ENCODE data around the gene UBE2Q2. TPM values are rescaled to one million over a fixed set of nuclear protein-coding genes. Genes with fewer than 3 reads are reported as not detected.
"Not testable (repeated sequence)": the region's sequence is repeated elsewhere in the genome, so short reads cannot be mapped to it uniquely, and the experiment has no call there.

Gene UBE2Q2
- 36.6 and 36.9 TPM in 2 replicates for total RNA-seq (2014; rRNA removed; shearing (Covaris generic))

GRCh38 chr15:75842722-75843677, at the start of gene UBE2Q2:
UBE2Q2 (plus strand) TSS chr15:75843447; CDS start chr15:75843667, 220 bp downstream.
- peak; percentile 35 for DNase-seq (ENCODE audit: low spot score)

- no peak for DNase-seq (ENCODE audit: low spot score)
Observed at GRCh38 chr15:75796321-75796720, 46.9 kb upstream of the UBE2Q2 start.

GRCh38 chr15:75797146-75797545, 46.1 kb upstream of the UBE2Q2 start:
- DNase-seq (ENCODE audit: low spot score) = not testable (repeated sequence)

- no peak for DNase-seq (ENCODE audit: low spot score)
Observed at GRCh38 chr15:75799190-75799589, 44.1 kb upstream of the UBE2Q2 start.

GRCh38 chr15:75800409-75800808, 42.8 kb upstream of the UBE2Q2 start:
- not testable (repeated sequence) for DNase-seq (ENCODE audit: low spot score)

- DNase-seq (ENCODE audit: low spot score) = peak; percentile 72
Observed at GRCh38 chr15:75801859-75802593, 41.2 kb upstream of the UBE2Q2 start.

DNA sequence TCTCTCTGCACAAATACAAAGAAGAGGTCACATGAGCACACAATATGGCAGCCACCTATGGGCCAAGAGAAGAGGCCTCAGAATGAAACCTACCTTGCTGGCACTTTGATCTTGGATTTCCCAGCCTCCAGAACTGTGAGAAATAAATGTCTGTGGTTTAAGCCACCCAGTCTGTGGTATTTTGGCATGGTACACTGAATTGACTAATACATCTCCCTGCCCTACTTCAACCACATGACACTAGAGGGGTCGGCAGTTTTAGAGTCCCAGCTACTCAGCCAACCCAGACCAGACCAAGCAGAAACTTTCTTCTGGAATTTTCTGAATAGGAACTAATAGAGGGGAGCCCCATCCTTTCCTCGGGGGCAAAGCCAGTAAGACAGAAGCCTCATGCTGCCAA, 35.8 kb upstream of the UBE2Q2 start:
- not testable (repeated sequence) for DNase-seq (ENCODE audit: low spot score)

DNA sequence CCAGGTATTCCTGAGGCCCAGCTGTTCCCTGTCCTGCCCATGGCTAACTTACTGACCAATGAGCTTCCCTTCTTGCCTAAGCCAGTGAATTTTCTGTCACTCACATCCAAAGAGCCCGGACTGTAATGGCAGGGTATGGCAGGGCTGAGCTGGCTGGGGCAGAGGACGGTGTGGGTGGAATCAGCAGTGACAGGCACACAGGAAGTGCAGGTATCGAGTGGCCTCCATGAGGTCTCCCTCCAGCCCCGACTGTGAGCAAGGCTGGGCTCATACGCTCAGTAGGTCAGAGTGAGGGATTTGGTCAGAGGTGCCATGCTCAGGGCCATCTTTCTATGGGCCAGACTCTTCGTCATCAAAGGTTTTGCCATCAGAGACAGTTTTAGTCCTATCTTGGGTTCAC, 35.2 kb upstream of the UBE2Q2 start:
- not testable (repeated sequence) for DNase-seq (ENCODE audit: low spot score)

DNA sequence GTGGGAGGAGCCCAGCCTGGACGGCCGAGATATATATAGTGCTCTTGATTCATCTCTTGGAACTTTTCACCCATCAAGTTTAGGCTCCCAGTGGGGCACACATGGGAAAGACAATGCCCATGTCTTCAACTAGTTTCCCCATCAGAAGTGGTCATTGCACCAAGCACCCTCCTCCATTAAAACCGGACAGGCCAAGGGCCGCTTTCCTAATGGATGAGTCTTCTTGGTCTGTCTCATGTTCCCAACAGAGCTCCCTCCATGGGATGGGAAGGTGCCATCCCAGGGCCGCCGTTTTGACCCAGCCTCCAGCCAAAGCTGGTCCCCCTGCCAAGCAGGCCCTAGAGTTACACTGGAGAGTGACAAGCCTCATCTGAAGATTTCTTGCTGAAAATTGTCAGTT, 34.7 kb upstream of the UBE2Q2 start:
- DNase-seq (ENCODE audit: low spot score) = no peak

GRCh38 chr15:75809986-75810750, 33.1 kb upstream of the UBE2Q2 start:
- peak; percentile 48 for DNase-seq (ENCODE audit: low spot score)

GRCh38 chr15:75810874-75811498, 32.3 kb upstream of the UBE2Q2 start:
- no peak for DNase-seq (ENCODE audit: low spot score)

GRCh38 chr15:75811626-75812025, 31.6 kb upstream of the UBE2Q2 start:
- DNase-seq (ENCODE audit: low spot score) = no peak

GRCh38 chr15:75814794-75815193, 28.5 kb upstream of the UBE2Q2 start:
- DNase-seq (ENCODE audit: low spot score) = no peak

DNA sequence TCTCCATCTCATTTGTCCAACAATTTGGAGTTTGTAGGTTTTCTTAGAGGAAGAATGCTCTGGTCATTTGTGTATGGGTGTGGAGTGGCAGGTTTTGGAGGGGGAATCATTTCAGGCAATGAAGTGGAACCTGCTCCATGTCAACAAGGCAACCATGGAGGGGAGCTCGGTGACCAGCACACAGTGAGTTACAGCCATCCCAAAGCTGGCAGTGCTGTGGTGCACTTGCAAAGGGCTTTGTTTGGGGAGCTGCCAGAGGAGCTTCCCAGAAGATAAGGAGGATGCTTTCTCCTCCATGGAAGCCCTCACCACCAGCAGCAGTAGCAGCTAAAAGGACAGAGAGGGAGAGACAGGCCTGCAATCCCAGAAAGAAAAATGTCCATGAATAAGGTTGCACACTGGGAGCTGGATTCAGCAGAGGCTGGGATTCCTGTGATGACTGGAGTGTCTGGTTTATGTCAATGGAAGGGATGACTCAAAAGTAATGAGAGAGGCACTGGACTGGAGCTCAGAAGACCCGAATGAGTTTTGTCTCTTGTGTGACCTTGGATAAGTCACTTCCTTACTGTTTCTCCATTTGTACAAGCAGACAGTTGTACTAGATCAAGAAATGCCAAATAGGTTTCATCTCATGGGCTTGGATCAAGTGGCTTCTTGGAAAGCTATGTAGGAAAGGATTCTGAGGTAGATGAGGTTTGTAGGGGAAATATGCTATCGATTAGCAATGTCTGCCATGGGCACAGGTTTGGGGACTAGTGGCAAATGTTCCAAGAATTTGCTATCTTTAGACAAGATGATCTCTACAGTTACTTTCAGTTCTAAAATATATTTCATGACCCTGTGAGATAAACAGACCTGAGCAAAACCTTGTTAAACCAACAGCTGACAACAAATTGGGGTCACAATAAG, 27.2 kb upstream of the UBE2Q2 start:
- DNase-seq (ENCODE audit: low spot score) = no peak

DNA sequence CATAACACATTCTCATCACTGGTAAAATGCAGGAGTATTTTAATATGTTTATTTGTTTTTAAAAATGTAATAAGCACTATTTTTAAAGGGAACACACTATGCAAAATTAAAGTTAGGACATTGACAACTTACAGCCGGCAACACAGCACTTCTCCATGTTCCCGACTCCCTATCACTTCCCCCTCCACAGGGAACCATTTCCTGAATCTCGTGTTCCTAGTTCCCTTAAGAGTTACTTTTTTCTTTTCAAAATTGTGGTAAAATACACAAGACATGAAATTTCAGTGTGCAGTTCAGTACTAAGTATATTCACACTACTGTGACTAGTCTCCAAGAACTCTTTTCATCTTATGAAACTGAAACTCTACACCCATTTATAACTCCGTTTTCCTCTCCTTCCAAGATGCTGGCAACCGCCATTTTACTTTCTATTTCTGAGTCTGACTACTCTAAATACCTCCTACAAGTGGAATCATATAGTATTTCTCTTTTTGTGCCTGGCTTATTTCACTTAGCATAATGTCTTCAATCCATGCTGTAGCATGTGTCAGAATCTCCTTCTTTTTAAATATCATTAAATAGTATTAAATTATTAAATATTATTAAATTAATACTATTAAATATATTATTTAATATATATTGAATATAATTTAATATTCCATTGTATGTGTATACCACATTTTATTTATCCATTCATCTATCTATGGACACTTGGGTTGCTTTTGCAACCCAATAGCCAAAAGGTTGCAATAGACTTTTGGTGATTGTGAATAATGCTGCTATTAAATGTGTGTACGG, 25.9 kb upstream of the UBE2Q2 start:
- DNase-seq (ENCODE audit: low spot score) = peak; percentile 34

GRCh38 chr15:75820206-75820605, 23.0 kb upstream of the UBE2Q2 start:
- DNase-seq (ENCODE audit: low spot score) = no peak

GRCh38 chr15:75821786-75822345, 21.4 kb upstream of the UBE2Q2 start:
- DNase-seq (ENCODE audit: low spot score) = no peak

DNA sequence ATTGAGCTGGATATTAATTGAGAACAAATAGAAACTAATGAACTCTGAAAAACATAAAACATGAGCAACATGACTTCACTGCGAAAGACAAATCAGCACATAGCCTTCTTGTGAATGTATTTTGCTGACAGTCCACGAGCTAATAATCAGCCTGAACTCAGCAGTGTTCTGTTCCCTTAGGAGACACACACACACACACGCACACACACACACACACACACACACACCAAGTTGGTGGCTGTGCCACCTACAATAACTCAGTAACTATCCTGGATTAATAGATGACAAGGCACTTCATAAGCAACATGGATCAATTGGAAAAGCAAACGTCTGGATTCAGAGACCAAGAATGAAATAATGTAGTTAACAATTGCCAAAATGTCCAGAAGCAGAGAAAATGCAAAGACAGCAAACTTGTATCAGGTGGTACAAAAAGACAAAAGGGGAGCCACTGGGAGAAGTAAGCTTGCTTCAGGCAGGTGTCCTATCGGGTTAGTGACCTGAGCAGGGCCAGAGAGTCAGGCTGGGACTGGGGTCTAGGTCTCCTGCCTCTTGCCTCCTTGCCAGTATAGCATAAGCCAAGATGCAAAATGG, 20.5 kb upstream of the UBE2Q2 start:
- DNase-seq (ENCODE audit: low spot score) = no peak
